Immature natural killer cell (primary cell): ENCODE data around the gene BPIFB2. TPM values are rescaled to one million over a fixed set of nuclear protein-coding genes. Genes with fewer than 3 reads are reported as not detected.

Source experiments
- DNase-seq, 3 donors: peaks; one replicate each; pipeline ENCODE4 v3.0.0; 2022; ENCODE audit warnings: mixed read lengths in 1 of 3
- H3K27ac Mint-ChIP-seq, 6 donors: one replicate each; pipeline ENCODE4 v1.8.0; 2020; ENCODE audit warnings: mixed read lengths in 6 of 6, mild to moderate bottlenecking in 5 of 6, inconsistent platforms in 4 of 6, moderate library complexity in 3 of 6
- H3K27me3 Mint-ChIP-seq, 3 donors: one replicate each; pipeline ENCODE4 v1.8.0; 2020 to 2021; ENCODE audit warnings: low read depth in 3 of 3, mild to moderate bottlenecking in 3 of 3, mixed read lengths in 3 of 3, moderate library complexity in 3 of 3, inconsistent platforms in 1 of 3
- H3K36me3 Mint-ChIP-seq, 3 donors: one replicate each; pipeline ENCODE4 v1.8.0; 2020; ENCODE audit warnings: mixed read lengths in 3 of 3, inconsistent platforms in 2 of 3, mild to moderate bottlenecking in 2 of 3
- H3K4me1 Mint-ChIP-seq, 2 donors: one replicate each; pipeline ENCODE4 v1.8.0; 2020; ENCODE audit warnings: inconsistent platforms in 2 of 2, mild to moderate bottlenecking in 2 of 2, mixed read lengths in 2 of 2, moderate library complexity in 1 of 2
- H3K4me3 Mint-ChIP-seq, 5 donors: one replicate each; pipeline ENCODE4 v1.8.0; 2020; ENCODE audit warnings: mild to moderate bottlenecking in 5 of 5, mixed read lengths in 5 of 5, inconsistent platforms in 3 of 5, moderate library complexity in 3 of 5
- H3K9me3 Mint-ChIP-seq, 6 donors: one replicate each; pipeline ENCODE4 v1.8.0; 2020; ENCODE audit warnings: mild to moderate bottlenecking in 6 of 6, mixed read lengths in 6 of 6, inconsistent platforms in 4 of 6, moderate library complexity in 3 of 6
- polyA plus RNA-seq, 3 donors: library from polyadenylated mRNA; unstranded; fragments of 300-500 nt; fragmentation: Illumina TruSeq; gene quantifications; one replicate each; pipeline ENCODE4 v1.2.3, GENCODE V29; 2021

The BPIFB2 gene
- polyA plus RNA-seq, 3 donors from 2014 or later, result not detected

DNA sequence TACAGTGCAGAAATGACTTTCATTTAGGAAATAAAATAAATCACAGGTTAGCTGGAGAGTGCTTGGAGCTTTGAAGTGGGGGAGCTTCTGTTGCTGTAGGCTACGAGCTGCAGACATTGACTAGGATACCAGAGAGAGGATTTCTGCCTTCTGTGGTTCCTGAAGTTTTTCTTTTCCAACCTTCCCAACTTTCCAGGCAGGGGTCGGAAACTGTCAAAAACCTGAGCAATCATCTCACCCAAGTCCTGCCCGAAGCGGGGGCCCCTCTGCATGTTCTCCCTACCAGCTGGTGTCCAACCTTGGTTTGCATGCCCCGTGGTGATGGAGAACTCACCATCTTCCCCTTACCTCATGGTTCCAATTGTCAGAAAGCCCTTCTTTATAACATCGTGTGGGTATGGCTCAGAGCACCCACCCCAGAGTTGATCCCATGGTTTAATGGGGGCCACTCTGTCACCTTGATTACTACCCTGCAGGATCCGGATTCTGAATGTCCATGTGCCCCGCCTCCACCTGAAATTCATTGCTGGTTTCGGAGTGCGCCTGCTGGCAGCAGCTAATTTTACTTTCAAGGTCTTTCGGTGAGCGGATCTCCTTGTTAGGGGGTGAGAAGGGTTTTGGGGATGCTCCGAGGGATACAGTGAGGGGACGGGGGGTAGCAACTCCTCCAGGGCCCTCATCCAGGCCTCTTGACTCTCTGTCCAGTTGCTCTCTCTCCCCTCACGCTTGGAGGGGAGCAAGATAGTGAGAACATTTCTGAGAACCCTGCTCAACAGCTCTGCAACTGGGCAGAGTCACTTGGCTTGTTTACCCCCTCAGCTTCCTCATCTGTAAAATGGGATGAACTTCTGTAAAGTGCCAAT, 5.1 kb downstream of the BPIFB2 start:
- H3K36me3 Mint-ChIP-seq, result no peaks in the 10 kb centered on the region
- H3K4me3 Mint-ChIP-seq, result no peak overlapping the region
- peaks cover 8 to 15% of the 10 kb centered on the region in 2 donors for H3K4me1 Mint-ChIP-seq
- peaks cover 0 to 2% (median 1%) of the 10 kb centered on the region in 3 donors for H3K27me3 Mint-ChIP-seq
- no peak for DNase-seq
- H3K27ac Mint-ChIP-seq, result peak overlapping the region in 2 of 6 donors; percentile 41 to 45
- no peaks in the 10 kb centered on the region for H3K9me3 Mint-ChIP-seq

- Mint-ChIP-seq H3K27me3 (peaks cover 0 to 2% (median 0%) of the 10 kb centered on the region in 3 donors), H3K9me3 (no peaks in the 10 kb centered on the region), H3K4me1 (peaks cover 8 to 15% of the 10 kb centered on the region in 2 donors), H3K36me3 (no peaks in the 10 kb centered on the region), H3K4me3 (no peak overlapping the region), H3K27ac (no peak overlapping the region)
- DNase-seq, result no peak
Measured at GRCh38 chr20:33013701-33014326, 6.3 kb downstream of the BPIFB2 start.

- peaks cover 8 to 15% of the 10 kb centered on the region in 2 donors for H3K4me1 Mint-ChIP-seq
- H3K4me3 Mint-ChIP-seq, result no peak overlapping the region
- DNase-seq, result peak in 2 of 3 donors; percentile 2 to 3
- H3K27ac Mint-ChIP-seq, result no peak overlapping the region
- no peaks in the 10 kb centered on the region for H3K9me3 Mint-ChIP-seq
- H3K36me3 Mint-ChIP-seq, result no peaks in the 10 kb centered on the region
- H3K27me3 Mint-ChIP-seq, result no peaks in the 10 kb centered on the region
Measured at GRCh38 chr20:33014336-33015113, 7.0 kb downstream of the BPIFB2 start.

GRCh38 chr20:33015114-33015484, 7.6 kb downstream of the BPIFB2 start:
- Mint-ChIP-seq H3K36me3 (no peaks in the 10 kb centered on the region), H3K27me3 (no peaks in the 10 kb centered on the region), H3K4me3 (no peak overlapping the region), H3K27ac (no peak overlapping the region), H3K9me3 (no peaks in the 10 kb centered on the region), H3K4me1 (peaks cover 8 to 15% of the 10 kb centered on the region in 2 donors)
- no peak for DNase-seq

DNA sequence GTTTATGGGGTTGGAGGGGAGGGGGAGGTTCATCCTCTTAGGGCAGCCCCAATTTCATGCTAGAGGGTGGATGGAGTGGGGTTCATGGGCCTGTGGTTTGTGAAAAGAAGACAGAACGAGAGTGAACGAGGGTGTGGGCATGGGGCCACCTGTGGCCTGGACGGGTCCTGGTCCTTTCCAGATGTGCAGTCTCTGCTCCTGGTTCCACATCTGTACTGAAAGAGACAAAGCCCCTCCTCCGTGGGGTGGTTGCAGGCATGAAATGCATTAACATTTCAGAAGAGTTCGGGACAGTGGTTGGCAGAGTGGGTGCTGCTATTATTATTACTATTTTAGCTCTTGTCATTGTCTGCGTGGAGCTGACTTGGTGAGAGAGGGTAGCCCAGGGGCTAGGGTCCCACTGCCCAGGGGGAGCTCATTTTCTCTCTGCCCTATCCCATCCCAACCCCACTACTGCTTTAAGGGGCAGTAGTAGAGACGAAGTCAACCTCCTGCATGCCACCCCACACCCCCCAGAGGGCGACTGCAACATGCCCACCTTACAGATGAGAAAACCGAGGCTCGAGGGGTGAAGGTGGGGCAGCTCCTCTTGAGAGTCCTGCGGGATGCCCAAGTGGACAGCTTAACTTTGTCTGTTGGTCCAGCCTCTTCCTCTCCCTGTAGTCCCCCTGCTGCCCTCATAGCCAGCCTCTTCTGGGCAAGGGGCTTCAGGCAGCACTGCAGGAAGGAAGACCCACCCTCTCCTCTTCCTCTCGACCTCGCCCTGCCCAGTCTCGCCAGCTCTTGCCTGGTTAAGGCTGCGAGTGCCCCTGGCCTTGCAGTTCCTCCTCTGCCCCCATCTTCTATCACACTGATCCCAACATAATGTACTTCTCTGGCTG, 8.4 kb downstream of the BPIFB2 start:
- peaks cover 8 to 15% of the 10 kb centered on the region in 2 donors for H3K4me1 Mint-ChIP-seq
- no peaks in the 10 kb centered on the region for H3K27me3 Mint-ChIP-seq
- DNase-seq, result no peak
- no peak overlapping the region for H3K27ac Mint-ChIP-seq
- no peak overlapping the region for H3K4me3 Mint-ChIP-seq
- no peaks in the 10 kb centered on the region for H3K36me3 Mint-ChIP-seq
- H3K9me3 Mint-ChIP-seq, result no peaks in the 10 kb centered on the region

DNA sequence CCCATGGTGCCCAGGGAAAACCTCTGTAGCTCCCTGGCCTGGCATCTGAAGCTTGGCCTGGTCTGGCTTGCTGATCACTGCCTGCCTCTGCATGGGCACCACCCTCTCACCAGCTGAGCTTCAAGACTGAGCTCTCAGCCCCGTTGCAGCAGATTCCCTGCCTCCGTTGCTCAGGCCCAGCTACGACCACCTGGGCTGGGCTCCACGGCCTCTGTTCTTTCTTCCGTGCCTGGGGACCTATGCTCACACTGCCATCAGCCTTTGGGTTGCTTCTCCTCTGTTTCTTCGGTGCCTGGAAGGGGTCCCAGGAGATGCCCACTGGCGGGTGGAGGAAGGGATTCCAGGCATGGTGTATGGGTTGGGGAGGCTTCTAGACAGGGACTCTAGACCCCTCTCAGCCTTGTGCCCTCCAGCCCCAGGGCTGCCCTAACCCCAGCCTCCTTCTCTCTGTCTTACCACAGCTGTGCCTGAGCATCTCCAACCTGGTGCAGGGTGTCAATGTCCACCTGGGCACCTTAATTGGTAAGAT, 9.1 kb downstream of the BPIFB2 start:
- no peaks in the 10 kb centered on the region for H3K9me3 Mint-ChIP-seq
- H3K27me3 Mint-ChIP-seq, result peaks cover 0 to 2% (median 0%) of the 10 kb centered on the region in 3 donors
- peak overlapping the region in 1 of 6 donors; percentile 56 for H3K27ac Mint-ChIP-seq
- no peak overlapping the region for H3K4me3 Mint-ChIP-seq
- H3K4me1 Mint-ChIP-seq, result peaks cover 8 to 15% of the 10 kb centered on the region in 2 donors
- no peaks in the 10 kb centered on the region for H3K36me3 Mint-ChIP-seq
- no peak for DNase-seq

DNA sequence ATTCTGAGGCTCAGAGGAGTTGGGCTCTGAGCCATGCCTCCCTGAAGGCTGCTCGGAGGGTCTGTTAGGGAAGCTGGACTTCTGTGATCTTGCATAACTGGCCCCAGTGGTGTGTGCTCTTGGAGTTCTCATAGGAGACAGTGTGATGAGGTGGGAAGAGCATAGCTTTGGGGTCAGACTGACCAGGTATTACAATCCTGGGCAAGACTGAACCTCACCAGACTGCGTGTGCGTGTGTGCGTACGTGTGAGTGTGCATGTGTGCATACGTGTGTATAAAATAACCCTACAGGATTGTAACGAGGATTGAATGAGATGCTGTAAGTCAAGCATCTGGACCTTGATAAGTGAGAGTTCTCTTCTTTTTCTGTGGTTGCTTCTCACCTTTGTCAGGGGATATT, 10.0 kb downstream of the BPIFB2 start:
- H3K4me3 Mint-ChIP-seq, result no peak overlapping the region
- peaks cover 0 to 2% (median 0%) of the 10 kb centered on the region in 3 donors for H3K27me3 Mint-ChIP-seq
- no peaks in the 10 kb centered on the region for H3K36me3 Mint-ChIP-seq
- no peaks in the 10 kb centered on the region for H3K9me3 Mint-ChIP-seq
- peaks cover 8 to 15% of the 10 kb centered on the region in 2 donors for H3K4me1 Mint-ChIP-seq
- no peak for DNase-seq
- H3K27ac Mint-ChIP-seq, result no peak overlapping the region

DNA sequence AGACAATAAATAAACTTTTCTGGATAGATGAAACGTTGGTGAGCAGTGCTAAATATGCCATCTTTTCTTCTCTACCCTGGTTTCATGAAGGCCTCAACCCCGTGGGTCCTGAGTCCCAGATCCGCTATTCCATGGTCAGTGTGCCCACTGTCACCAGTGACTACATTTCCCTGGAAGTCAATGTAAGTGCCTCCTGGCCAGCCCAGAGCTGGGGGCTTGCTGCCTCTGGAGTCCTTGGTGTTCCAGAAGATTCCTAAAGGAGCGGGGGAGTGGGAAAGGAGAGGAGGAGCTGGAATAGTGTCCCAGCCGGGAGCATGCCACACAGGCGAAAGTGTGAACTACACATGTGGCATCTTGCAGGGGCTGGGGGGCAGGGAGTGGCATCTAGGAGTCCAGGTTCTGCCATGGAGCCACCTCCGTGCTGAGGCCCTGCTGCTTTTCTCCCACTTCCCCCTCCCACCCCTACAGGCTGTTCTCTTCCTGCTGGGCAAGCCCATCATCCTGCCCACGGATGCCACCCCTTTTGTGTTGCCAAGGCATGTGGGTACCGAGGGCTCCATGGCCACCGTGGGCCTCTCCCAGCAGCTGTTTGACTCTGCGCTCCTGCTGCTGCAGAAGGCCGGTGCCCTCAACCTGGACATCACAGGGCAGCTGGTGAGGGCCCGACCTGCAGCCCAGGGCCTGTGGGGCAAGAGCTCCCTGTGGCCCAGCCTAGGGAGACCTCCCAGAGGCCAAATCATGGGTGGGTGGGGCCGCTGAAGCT, 10.8 kb downstream of the BPIFB2 start:
- Mint-ChIP-seq H3K27ac (no peak overlapping the region), H3K27me3 (peaks cover 0 to 2% (median 0%) of the 10 kb centered on the region in 3 donors), H3K4me1 (peaks cover 5 to 9% of the 10 kb centered on the region in 2 donors), H3K4me3 (no peak overlapping the region), H3K9me3 (no peaks in the 10 kb centered on the region), H3K36me3 (no peaks in the 10 kb centered on the region)
- DNase-seq, result no peak

GRCh38 chr20:33019465-33020277, 12.2 kb downstream of the BPIFB2 start:
- peaks cover 0 to 2% of the 10 kb centered on the region in 2 donors for H3K4me1 Mint-ChIP-seq
- no peak for DNase-seq
- H3K27me3 Mint-ChIP-seq, result peaks cover 0 to 2% (median 0%) of the 10 kb centered on the region in 3 donors
- no peak overlapping the region for H3K27ac Mint-ChIP-seq
- H3K4me3 Mint-ChIP-seq, result no peak overlapping the region
- H3K36me3 Mint-ChIP-seq, result no peaks in the 10 kb centered on the region
- H3K9me3 Mint-ChIP-seq, result no peaks in the 10 kb centered on the region

- Mint-ChIP-seq H3K27me3 (peaks cover 0 to 2% (median 0%) of the 10 kb centered on the region in 3 donors), H3K4me3 (no peak overlapping the region), H3K27ac (no peak overlapping the region), H3K36me3 (no peaks in the 10 kb centered on the region), H3K4me1 (no peaks in the 10 kb centered on the region), H3K9me3 (no peaks in the 10 kb centered on the region)
- no peak for DNase-seq
Measured at GRCh38 chr20:33020278-33021161, 13.0 kb downstream of the BPIFB2 start.

DNA sequence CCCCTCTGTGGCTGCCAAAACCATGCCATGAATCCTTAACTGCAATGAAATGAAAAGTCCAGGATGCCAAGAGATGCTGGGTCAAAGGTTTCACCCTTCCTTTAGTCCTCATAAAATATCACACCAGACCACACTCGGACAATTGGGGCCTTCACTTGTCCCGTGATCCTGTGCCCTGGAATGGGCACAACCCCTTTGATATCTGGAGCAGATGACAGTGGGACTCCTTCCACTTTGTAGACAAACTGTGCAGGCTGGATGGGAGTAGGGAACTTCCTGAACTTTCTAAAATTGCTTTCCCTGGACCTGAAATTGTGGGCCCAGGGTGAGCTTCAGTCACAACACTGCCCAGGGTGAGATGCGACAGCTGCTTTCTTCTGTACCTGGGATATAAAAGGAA, 14.4 kb downstream of the BPIFB2 start:
- no peaks in the 10 kb centered on the region for H3K9me3 Mint-ChIP-seq
- no peaks in the 10 kb centered on the region for H3K4me1 Mint-ChIP-seq
- H3K4me3 Mint-ChIP-seq, result no peak overlapping the region
- no peaks in the 10 kb centered on the region for H3K36me3 Mint-ChIP-seq
- no peak for DNase-seq
- peaks cover 0 to 2% (median 2%) of the 10 kb centered on the region in 3 donors for H3K27me3 Mint-ChIP-seq
- no peak overlapping the region for H3K27ac Mint-ChIP-seq
